NCI-H460 (cell line): ENCODE measurements around the gene EPHB1. TPM values are rescaled to one million over a fixed set of nuclear protein-coding genes. Genes with fewer than 3 reads are reported as not detected.
A peak's percentile ranks its signal among the peaks of the same experiment; 100 is the strongest.

Source experiments
- DNase-seq: peaks from one replicate; pipeline ENCODE4 v3.0.0-alpha.2; 2016; ENCODE audit warnings: low read depth; ENCODE audit errors: extremely low read depth
- total RNA-seq: library from RNA; depleted of rRNA; stranded (reverse); fragments of >200 nt; shearing (Covaris generic); gene quantifications from 2 replicates; pipeline ENCODE4 v1.2.3, GENCODE V29; 2014

The EPHB1 gene
- total RNA-seq, 1 experiment from 2014 or later: 0.05 TPM

GRCh38 chr3:134839990-134840389 is 44.9 kb downstream of the EPHB1 start:
- DNase-seq: no peak

- DNase-seq: no peak
These were observed 45.4 kb downstream of the EPHB1 start for GRCh38 chr3:134840459-134840858.

GRCh38 chr3:134846084-134846483 is 51.0 kb downstream of the EPHB1 start:
- no peak for DNase-seq

DNA sequence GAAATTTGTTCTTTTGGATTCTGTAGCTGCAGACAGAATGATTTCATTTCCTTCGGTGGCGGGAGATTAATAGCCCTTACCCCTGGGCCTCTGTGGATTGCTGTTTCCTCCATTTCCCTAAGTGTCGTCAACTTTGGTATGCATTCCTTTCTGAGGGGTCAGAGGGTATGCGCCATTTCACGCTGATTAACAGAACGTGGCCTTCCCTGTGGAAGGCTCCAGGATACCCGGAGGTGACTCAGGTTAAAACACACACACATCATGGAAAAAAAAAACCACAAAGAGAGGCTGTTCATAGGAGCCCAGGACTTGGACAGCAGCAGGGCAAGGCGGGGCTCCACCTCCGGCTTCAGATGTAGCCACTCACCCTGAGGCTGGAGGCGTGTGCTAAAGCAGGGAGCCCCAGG is 51.9 kb downstream of the EPHB1 start:
- DNase-seq: peak; percentile 33

DNA sequence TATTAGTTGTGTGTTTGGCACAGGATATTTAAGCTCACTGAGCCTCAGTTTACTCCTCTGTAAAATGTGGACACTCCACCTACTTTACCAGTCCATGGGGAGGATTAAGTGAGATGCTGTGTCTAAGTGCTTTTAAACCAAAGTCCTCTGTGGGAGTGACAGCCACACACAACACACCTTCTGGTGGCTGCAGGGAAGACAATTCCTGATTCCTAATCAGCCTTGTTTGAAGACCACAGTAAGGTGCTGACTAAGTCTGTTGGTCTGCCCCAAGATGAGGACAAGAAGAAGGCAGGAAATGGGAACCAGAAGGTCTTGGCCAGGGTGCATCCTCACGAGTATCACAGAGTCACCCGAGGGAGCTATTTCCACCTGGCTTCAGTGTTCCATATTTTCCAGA is 52.3 kb downstream of the EPHB1 start:
- no peak for DNase-seq

- no peak for DNase-seq
These were observed 54.5 kb downstream of the EPHB1 start for GRCh38 chr3:134849561-134849960.

DNA sequence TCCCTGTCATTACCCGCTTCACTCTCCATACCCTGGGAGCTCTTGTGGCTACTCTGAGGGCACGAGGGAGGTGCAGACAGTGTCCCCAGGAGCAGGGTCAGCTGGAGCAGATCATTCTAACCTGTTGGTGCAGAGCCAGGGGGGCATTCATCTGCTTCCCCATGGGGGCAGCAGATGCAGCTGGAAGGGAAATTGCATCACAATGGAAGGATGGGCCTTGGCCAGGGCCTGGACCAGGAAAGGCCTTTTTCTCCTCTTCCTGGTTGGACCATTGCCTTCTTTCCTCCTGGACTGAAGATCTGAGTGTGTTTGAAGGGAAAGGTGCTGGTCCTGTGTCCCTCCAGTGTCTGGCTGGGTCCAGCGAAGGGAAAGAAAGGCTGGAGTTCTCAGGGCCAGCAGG is 55.7 kb downstream of the EPHB1 start:
- no peak for DNase-seq

DNA sequence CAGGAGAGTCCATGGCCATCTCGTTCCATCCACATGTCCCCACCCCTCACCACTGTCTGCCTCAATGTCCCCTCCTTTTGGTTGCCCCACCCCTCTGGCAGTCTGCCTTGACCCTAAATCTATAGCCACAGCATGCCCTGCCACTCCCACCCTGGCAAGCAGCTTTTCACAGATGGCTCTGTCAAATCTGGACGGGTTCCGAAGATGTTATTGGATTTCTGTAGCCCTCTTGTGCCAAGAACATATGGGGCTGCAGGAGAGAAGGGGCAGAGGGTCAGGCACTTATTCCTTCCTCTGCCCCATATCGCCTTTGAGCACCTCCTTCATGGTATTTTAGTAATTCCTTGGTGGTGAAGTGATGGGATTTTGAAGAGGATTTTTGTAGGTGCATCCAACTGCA is 57.1 kb downstream of the EPHB1 start:
- no peak for DNase-seq

GRCh38 chr3:134852893-134853351 is 57.9 kb downstream of the EPHB1 start:
- no peak for DNase-seq

DNA sequence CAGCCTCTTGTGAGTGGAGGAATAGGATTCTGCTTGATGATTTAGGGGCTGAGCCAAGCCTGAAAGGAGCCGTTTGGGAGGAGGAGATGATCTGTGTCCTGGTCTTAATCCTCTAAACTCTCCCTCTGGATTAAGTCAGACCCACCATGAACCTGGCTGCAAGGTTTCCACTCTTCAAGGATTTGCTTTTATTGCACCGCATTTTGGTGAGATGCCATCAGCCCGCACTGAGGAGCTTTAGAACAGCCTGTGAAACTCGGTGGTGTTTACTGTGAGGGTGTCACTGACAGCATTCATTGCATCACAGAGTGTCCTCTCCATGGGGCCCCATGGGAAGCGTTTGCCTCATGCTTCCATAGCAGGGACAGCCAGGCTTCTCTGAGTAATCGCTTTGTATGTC is 59.2 kb downstream of the EPHB1 start:
- DNase-seq: no peak

DNA sequence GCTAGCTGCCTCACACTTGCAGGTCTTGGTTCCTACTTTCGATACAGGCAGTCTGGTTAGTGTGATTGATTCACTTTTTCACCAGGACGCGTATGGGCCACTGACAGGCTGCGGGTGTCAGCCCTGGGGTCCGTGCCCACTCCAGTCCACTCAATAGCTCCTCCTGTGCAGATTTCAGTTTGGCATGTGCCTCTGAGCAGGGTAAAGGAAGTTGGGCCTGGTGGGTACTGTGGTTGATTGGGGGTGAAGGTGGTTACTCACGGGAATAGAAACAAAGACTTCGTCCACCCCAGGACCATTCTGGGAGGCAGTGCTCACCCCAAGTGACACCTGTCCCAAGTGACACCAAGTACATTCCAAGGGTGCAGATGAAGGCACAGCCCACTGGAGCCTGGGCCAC is 62.3 kb downstream of the EPHB1 start:
- DNase-seq: no peak

DNA sequence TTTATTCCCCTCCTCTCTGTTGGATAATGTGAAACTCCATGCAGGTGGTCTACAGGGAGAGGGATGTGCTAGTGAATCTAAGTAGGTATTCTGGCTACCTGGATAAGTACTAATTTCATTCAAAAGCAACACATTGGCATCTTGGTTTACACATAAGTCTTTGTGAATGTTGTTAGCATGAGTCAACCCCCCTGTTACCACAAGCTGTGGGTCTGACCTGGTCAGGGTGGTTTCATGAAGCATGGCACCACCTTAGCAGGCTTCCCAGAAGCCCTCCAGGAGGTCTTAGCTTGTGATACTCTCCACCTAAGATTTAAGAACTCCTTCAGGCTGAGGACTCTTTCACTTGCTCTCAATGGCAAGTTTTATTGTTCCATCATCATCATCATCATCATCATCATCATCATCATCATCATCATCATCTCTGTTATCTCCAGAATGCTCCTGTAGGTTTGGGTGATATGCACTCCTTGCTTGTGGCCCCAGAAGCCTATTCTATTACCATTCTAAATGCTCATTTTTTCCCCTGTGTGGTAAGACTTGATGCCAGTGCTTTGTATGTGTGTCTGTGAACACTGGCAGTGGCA is 62.8 kb downstream of the EPHB1 start:
- no peak for DNase-seq

GRCh38 chr3:134858441-134859035 is 63.5 kb downstream of the EPHB1 start:
- DNase-seq: no peak

GRCh38 chr3:134859341-134859740 is 64.3 kb downstream of the EPHB1 start:
- no peak for DNase-seq

DNA sequence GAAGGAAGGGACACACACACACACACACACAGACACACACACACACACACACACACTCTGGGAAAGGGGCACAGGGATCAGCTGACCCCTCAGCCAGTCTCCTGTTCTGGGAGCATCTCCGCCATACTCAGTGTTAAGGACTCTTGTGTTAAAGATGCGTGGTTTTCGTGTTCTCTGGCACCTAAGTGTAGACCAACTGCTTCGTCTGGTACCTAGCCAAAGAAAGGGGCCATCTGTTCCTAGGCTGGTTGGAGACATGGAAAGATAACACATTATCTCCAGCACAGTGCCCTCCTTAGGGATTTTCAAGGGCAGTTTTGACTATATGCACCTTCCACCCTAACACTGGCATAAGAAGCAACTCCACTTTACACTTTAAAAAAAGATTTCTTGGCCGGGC is 65.1 kb downstream of the EPHB1 start:
- DNase-seq: no peak

GRCh38 chr3:134863915-134864314 is 68.9 kb downstream of the EPHB1 start:
- DNase-seq: no peak

GRCh38 chr3:134864636-134865035 is 69.6 kb downstream of the EPHB1 start:
- no peak for DNase-seq

- DNase-seq: no peak
These were observed 72.2 kb downstream of the EPHB1 start for GRCh38 chr3:134867277-134867676.

- no peak for DNase-seq
These were observed 74.2 kb downstream of the EPHB1 start for GRCh38 chr3:134869153-134869726.

DNA sequence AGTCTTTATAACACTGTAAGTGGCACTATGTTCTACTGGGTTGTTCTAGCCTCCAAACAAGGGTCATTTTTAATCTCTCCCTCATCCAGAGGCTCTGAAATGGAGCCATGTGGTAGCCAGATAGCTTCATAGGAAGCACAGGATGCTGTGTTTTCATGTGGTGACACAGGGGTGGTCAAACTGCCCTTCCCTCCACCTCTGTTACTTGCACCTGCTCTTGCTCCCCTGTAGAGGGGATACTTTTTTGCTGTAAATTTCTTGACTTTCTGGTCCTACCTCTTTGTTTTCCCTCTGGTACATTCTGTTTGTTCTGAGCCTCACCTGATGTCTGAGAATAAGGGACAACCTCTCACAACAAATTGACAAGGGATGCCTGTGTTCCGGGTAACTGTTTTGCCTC is 76.8 kb downstream of the EPHB1 start:
- no peak for DNase-seq

- DNase-seq: no peak
These were observed 77.7 kb downstream of the EPHB1 start for GRCh38 chr3:134872440-134873388.
